ENCODE results near the gene GPR146. TPM values are rescaled to one million over a fixed set of nuclear protein-coding genes. Genes with fewer than 3 reads are reported as not detected.

Gene GPR146
- total RNA-seq, 1 donor from 2014 or later, result 36.1 TPM

GRCh38 chr7:1065263-1065584 lies 20.9 kb downstream of the GPR146 start:
- H3K27ac ChIP-seq, result no peak overlapping the region
- no peaks in the 10 kb centered on the region for H3K9me3 ChIP-seq
- no peak for DNase-seq (ENCODE audit: extremely low spot score in 2 of 2)
- peaks cover 52% of the 10 kb centered on the region for H3K4me1 ChIP-seq
- H3K27me3 ChIP-seq, result no peaks in the 10 kb centered on the region
- peak overlapping the region in 1 of 2 donors; percentile 28 for H3K4me3 ChIP-seq
- H3K36me3 ChIP-seq, result no peaks in the 10 kb centered on the region
- intact Hi-C loops (cut with DNase I), result loop anchor here (2.0 kb wide), 1 partner anchor 36 kb away; no protein-coding TSS in a partner anchor
- no peak for TF ChIP-seq CTCF (IDR thresholded peaks at IDR 0.05)
- no peak for TF ChIP-seq POLR2AphosphoS5 (IDR thresholded peaks at IDR 0.05; ENCODE audit: insufficient read depth in 1 of 2, low read depth in 1 of 2)
- TF ChIP-seq POLR2A (IDR thresholded peaks at IDR 0.05), result no peak

GRCh38 chr7:1065585-1066241 lies 21.4 kb downstream of the GPR146 start:
- TF ChIP-seq CTCF (IDR thresholded peaks at IDR 0.05), result peak; percentile 91 to 99 (median 97)
- TF ChIP-seq POLR2AphosphoS5 (IDR thresholded peaks at IDR 0.05; ENCODE audit: insufficient read depth in 1 of 2, low read depth in 1 of 2), result peak; percentile 50 to 65
- TF ChIP-seq POLR2A (IDR thresholded peaks at IDR 0.05), result no peak
- intact Hi-C loops (cut with DNase I), result loop anchor here (2.0 kb wide), 2 partner anchors 37 to 73 kb away; no protein-coding TSS in a partner anchor
- no peaks in the 10 kb centered on the region for H3K9me3 ChIP-seq
- H3K4me3 ChIP-seq, result peak overlapping the region in 1 of 2 donors; percentile 28
- H3K36me3 ChIP-seq, result no peaks in the 10 kb centered on the region
- H3K4me1 ChIP-seq, result peaks cover 47% of the 10 kb centered on the region
- H3K27me3 ChIP-seq, result no peaks in the 10 kb centered on the region
- no peak for DNase-seq (ENCODE audit: extremely low spot score in 2 of 2)
- no peak overlapping the region for H3K27ac ChIP-seq

- TF ChIP-seq POLR2A (IDR thresholded peaks at IDR 0.05) (no peak), CTCF (IDR thresholded peaks at IDR 0.05) (no peak)
- intact Hi-C loops (cut with DNase I), result loop anchor here (2.0 kb wide), 1 partner anchor 73 kb away; no protein-coding TSS in a partner anchor
- no peak for DNase-seq (ENCODE audit: extremely low spot score in 2 of 2)
- Histone ChIP-seq H3K4me3 (no peak overlapping the region), H3K27me3 (no peaks in the 10 kb centered on the region), H3K27ac (no peak overlapping the region), H3K9me3 (no peaks in the 10 kb centered on the region), H3K4me1 (peaks cover 42% of the 10 kb centered on the region), H3K36me3 (no peaks in the 10 kb centered on the region)
Observed at GRCh38 chr7:1066242-1066588, 21.9 kb downstream of the GPR146 start.

- TF ChIP-seq POLR2AphosphoS5 (IDR thresholded peaks at IDR 0.05; ENCODE audit: insufficient read depth in 1 of 2, low read depth in 1 of 2) (no peak), CTCF (IDR thresholded peaks at IDR 0.05) (no peak), POLR2A (IDR thresholded peaks at IDR 0.05) (no peak)
- intact Hi-C loops (cut with DNase I), result no loop called here
- Histone ChIP-seq H3K4me3 (no peak overlapping the region), H3K4me1 (peaks cover 26% of the 10 kb centered on the region), H3K27me3 (no peaks in the 10 kb centered on the region), H3K36me3 (no peaks in the 10 kb centered on the region), H3K9me3 (no peaks in the 10 kb centered on the region), H3K27ac (no peak overlapping the region)
- no peak for DNase-seq (ENCODE audit: extremely low spot score in 2 of 2)
Observed at GRCh38 chr7:1068013-1068412, 23.7 kb downstream of the GPR146 start.

- no peaks in the 10 kb centered on the region for H3K9me3 ChIP-seq
- no peaks in the 10 kb centered on the region for H3K36me3 ChIP-seq
Observed at GRCh38 chr7:1068619-1069018, 24.3 kb downstream of the GPR146 start.

More at GRCh38 chr7:1068619-1069018, 24.3 kb downstream of the GPR146 start:
- intact Hi-C loops (cut with DNase I), result no loop called here
- DNase-seq (ENCODE audit: extremely low spot score in 2 of 2), result no peak
- Histone ChIP-seq H3K27me3 (no peaks in the 10 kb centered on the region), H3K4me1 (peaks cover 20% of the 10 kb centered on the region), H3K27ac (no peak overlapping the region), H3K4me3 (no peak overlapping the region)
- TF ChIP-seq CTCF (IDR thresholded peaks at IDR 0.05) (no peak), POLR2A (IDR thresholded peaks at IDR 0.05) (no peak), POLR2AphosphoS5 (IDR thresholded peaks at IDR 0.05; ENCODE audit: insufficient read depth in 1 of 2, low read depth in 1 of 2) (no peak)
